K562 (cell line): ENCODE results near the gene TRIO.

ENCODE experiments used
- ARID2 ChIP-seq: fragments of 450-650 bp; IDR thresholded peaks from 2 replicates; pipeline ENCODE4 v1.6.1; 2017; ENCODE audit warnings: antibody characterized with exemption, mild to moderate bottlenecking
- CHD4 ChIP-seq: fragments of 200-600 bp; sonication (generic); IDR thresholded peaks from 3 replicates; pipeline ENCODE4 v1.6.1; 2012; ENCODE audit warnings: low read depth, mild to moderate bottlenecking, mixed read lengths, low read length, inconsistent platforms; ENCODE audit not compliant: insufficient read depth, insufficient replicate concordance, poor library complexity, severe bottlenecking
- CTCF ChIP-seq, 3 experiments: IDR thresholded peaks in 2 of 3; conservative IDR thresholded peaks in 1 of 3; 2 replicates each; pipeline ENCODE4 v1.5.1; 2011 to 2012; ENCODE audit warnings: low read length in 3 of 3, mild to moderate bottlenecking in 3 of 3, control low read depth in 2 of 3, improper control_type of control experiment in 1 of 3, inconsistent platforms in 1 of 3, low read depth in 1 of 3, mixed read lengths in 1 of 3, moderate library complexity in 1 of 3; ENCODE audit not compliant: insufficient read depth in 2 of 3
- HMG20B ChIP-seq: fragments of 250-450 bp; sonication (Bioruptor Pico); IDR thresholded peaks from 2 replicates; pipeline ENCODE4 v1.5.0; 2021; ENCODE audit warnings: mild to moderate bottlenecking
- JUND ChIP-seq, 2 experiments: IDR thresholded peaks; 2 replicates in 1 of 2; 3 replicates in 1 of 2; pipeline ENCODE4 v1.6.1; 2011; ENCODE audit warnings: borderline replicate concordance in 2 of 2, low read depth in 2 of 2, low read length in 2 of 2, improper control_type of control experiment in 1 of 2, missing biosample characterization in 1 of 2, missing genetic modification characterization in 1 of 2, missing genetic modification reagents in 1 of 2
- POLR2A ChIP-seq: fragments of 450-650 bp; conservative IDR thresholded peaks from 2 replicates; pipeline ENCODE4 v1.6.1; 2016
- TCF7 ChIP-seq: sonication (generic); IDR thresholded peaks from 2 replicates; pipeline ENCODE4 v1.6.1; 2016; ENCODE audit warnings: antibody characterized with exemption, borderline replicate concordance
- ZNF668 ChIP-seq: fragments of 250-450 bp; sonication (Bioruptor Pico); IDR thresholded peaks from 2 replicates; pipeline ENCODE4 v1.8.0; 2022; ENCODE audit warnings: mild to moderate bottlenecking, inconsistent platforms

GRCh38 chr5:14184082-14184481 is 40.9 kb downstream of the TRIO start:
- no peak for TF ChIP-seq CHD4
- no peak for TF ChIP-seq HMG20B (CRISPR knock-in tag)
- no peak for TF ChIP-seq TCF7
- no peak for TF ChIP-seq CTCF (IDR thresholded peaks at IDR 0.05 in 2 of 3, conservative IDR thresholded peaks at IDR 0.05 in 1 of 3; ENCODE audit: insufficient read depth in 2 of 3, low read depth in 1 of 3, low read length in 3 of 3)
- TF ChIP-seq POLR2A = no peak
- no peak for TF ChIP-seq ZNF668 (CRISPR knock-in tag)
- TF ChIP-seq JUND (IDR thresholded peaks at IDR 0.05; ENCODE audit: borderline replicate concordance, low read depth, low read length) = no peak
- no peak for TF ChIP-seq JUND (tag; IDR thresholded peaks at IDR 0.05; ENCODE audit: borderline replicate concordance, low read depth, low read length)
- TF ChIP-seq ARID2 = no peak
